Measurements from ENCODE around the gene CCDC124. TPM values are rescaled to one million over a fixed set of nuclear protein-coding genes. Genes with fewer than 3 reads are reported as not detected.

CCDC124 gene
- total and polyA plus RNA-seq, 2 of the 4 experiments (the other 2 are of a cell fraction), result 30.1 to 112 TPM

GRCh38 chr19:17969096-17969792 lies 36.4 kb downstream of the CCDC124 start:
- Histone ChIP-seq H3K27me3 (ENCODE audit: control insufficient read depth, insufficient read depth, low read length) (peaks cover 60% of the 10 kb centered on the region), H4K5ac (ENCODE audit: low read depth, low read length) (no peak overlapping the region), H4K91ac (ENCODE audit: insufficient read depth, low read depth, low read length) (no peak overlapping the region), H3K14ac (replicated peaks; ENCODE audit: low read depth, low read length) (no peak overlapping the region), H3K4me2 (ENCODE audit: low read depth, low read length) (no peak overlapping the region), H3K9me1 (ENCODE audit: insufficient read depth, low read length) (no peaks in the 10 kb centered on the region), H2BK15ac (ENCODE audit: low read depth, low read length) (no peak overlapping the region), H2AK5ac (ENCODE audit: low read depth, low read length) (no peak overlapping the region), H3K56ac (ENCODE audit: extremely low read depth, insufficient read depth, low read length) (no peak overlapping the region), H2AFZ (replicated peaks; ENCODE audit: low read length, poor library complexity) (no peak overlapping the region), H3K4me3 (ENCODE audit: insufficient read depth, low read depth, low read length) (no peak overlapping the region), H2AK9ac (replicated peaks; ENCODE audit: low read depth, low read length, poor library complexity) (no peak overlapping the region), H3K36me3 (ENCODE audit: control insufficient read depth, insufficient read depth, low read length) (no peaks in the 10 kb centered on the region), H2BK5ac (ENCODE audit: low read depth, low read length, poor library complexity, severe bottlenecking) (no peak overlapping the region), H4K8ac (ENCODE audit: low read depth in 2 of 2, low read length in 2 of 2) (no peak overlapping the region), H3K27ac (ENCODE audit: insufficient read depth, low read length) (no peak overlapping the region), H3K9ac (ENCODE audit: low read depth, low read length) (no peak overlapping the region), H3K18ac (ENCODE audit: low read depth, low read length) (no peak overlapping the region), H3K9me3 (ENCODE audit: control insufficient read depth, insufficient read depth, low read length) (peaks cover 3% of the 10 kb centered on the region; the same call in 1 of the 2 replicates), H3K79me1 (ENCODE audit: low read depth in 1 of 2, low read length in 2 of 2) (no peaks in the 10 kb centered on the region), H3K4ac (ENCODE audit: low read depth, low read length) (no peak overlapping the region), H3K23ac (ENCODE audit: low read depth, low read length) (no peak overlapping the region), H4K20me1 (ENCODE audit: insufficient read depth, low read length) (no peaks in the 10 kb centered on the region), H3K4me1 (ENCODE audit: control insufficient read depth, insufficient read depth, low read length) (no peaks in the 10 kb centered on the region), H2BK120ac (ENCODE audit: low read depth, low read length) (no peak overlapping the region), H2BK20ac (ENCODE audit: low read depth, low read length) (no peak overlapping the region)
- TF ChIP-seq RAD21 (IDR thresholded peaks at IDR 0.05; ENCODE audit: low read length) (no peak), BHLHE40 (IDR thresholded peaks at IDR 0.05; ENCODE audit: low read depth, low read length) (no peak), SMC3 (IDR thresholded peaks at IDR 0.05; ENCODE audit: low read depth, low read length) (no peak), RFX5 (IDR thresholded peaks at IDR 0.05; ENCODE audit: low read depth, low read length) (no peak), POLR2A (IDR thresholded peaks at IDR 0.05; ENCODE audit: low read depth, low read length) (no peak), NFE2L2 (IDR thresholded peaks at IDR 0.05; ENCODE audit: low read depth, low read length) (no peak), CEBPB (IDR thresholded peaks at IDR 0.05; ENCODE audit: low read depth, low read length) (no peak), RCOR1 (IDR thresholded peaks at IDR 0.05; ENCODE audit: insufficient replicate concordance, low read length) (no peak), ELK1 (IDR thresholded peaks at IDR 0.05; ENCODE audit: borderline replicate concordance, low read depth, low read length) (no peak), MAFK (IDR thresholded peaks at IDR 0.05; ENCODE audit: low read depth, low read length) (no peak), CHD1 (IDR thresholded peaks at IDR 0.05; ENCODE audit: low read depth, low read length) (no peak), USF2 (IDR thresholded peaks at IDR 0.05; ENCODE audit: low read depth, low read length) (no peak), FOS (IDR thresholded peaks at IDR 0.05; ENCODE audit: low read depth, low read length) (no peak), MXI1 (IDR thresholded peaks at IDR 0.05; ENCODE audit: borderline replicate concordance, low read depth, low read length) (no peak), CTCF (conservative IDR thresholded peaks at IDR 0.05; ENCODE audit: low read depth, low read length) (no peak), MAZ (IDR thresholded peaks at IDR 0.05; ENCODE audit: borderline replicate concordance, low read depth, low read length) (no peak)
- BruUV-seq (replicated peaks), result no TSS peak
- no peak for ATAC-seq (ENCODE audit: low read depth)
- dilution Hi-C loops (cut with HindIII; ENCODE audit: low sequenced_read_pairs, unreplicated experiment) (no loop called here), intact Hi-C loops (cut with micrococcal nuclease) (no loop called here), in situ Hi-C loops (cut with MboI; ENCODE audit: low sequenced_read_pairs) (no loop called here)
- no peak for DNase-seq
- POLR2A ChIA-PET (ENCODE audit: unreplicated experiment), result no interaction called here
- CTCF ChIA-PET, result no interaction called here
- WGBS, 2 experiments (ENCODE audit: extremely low coverage in 2 of 2, insufficient read length in 1 of 2), result 84% methylated on average over 6 of the region's 19 CpGs; no CpG with 5 or more reads in 1 of the 2 experiments

Data from IMR-90 (cell line).